ENCODE results near the gene PIBF1. TPM values are rescaled to one million over a fixed set of nuclear protein-coding genes. Genes with fewer than 3 reads are reported as not detected.

The PIBF1 gene
- total RNA-seq, 1 donor: 25.7 TPM

DNA sequence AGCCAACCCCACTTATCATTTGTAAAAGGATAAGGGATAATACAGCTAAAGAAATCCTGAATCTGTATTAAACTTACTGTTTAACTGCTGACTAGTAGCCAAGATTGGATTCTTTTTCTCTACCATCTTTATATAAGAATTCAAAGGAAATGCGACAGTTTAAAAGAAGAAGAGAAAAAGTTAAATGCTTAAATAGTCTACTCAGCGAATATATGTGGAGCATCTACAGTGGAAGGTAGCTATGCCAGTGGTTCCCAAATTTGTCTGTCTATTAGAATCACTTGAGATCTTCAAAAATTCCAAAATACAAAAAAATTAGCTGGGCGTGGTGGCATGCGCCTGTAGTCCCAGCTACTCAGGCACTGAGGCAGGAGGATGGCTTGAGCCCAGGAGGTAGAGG lies 216.1 kb downstream of the PIBF1 start:
- H3K4me1 ChIP-seq (ENCODE audit: insufficient read depth, low read length): peaks cover 5% of the 10 kb centered on the region
- no peak overlapping the region for H3K4me3 ChIP-seq (ENCODE audit: low read length)
- no peaks in the 10 kb centered on the region for H3K27me3 ChIP-seq (ENCODE audit: insufficient read depth, low read length)
- H3K9me3 ChIP-seq (ENCODE audit: low read depth, low read length): no peaks in the 10 kb centered on the region

DNA sequence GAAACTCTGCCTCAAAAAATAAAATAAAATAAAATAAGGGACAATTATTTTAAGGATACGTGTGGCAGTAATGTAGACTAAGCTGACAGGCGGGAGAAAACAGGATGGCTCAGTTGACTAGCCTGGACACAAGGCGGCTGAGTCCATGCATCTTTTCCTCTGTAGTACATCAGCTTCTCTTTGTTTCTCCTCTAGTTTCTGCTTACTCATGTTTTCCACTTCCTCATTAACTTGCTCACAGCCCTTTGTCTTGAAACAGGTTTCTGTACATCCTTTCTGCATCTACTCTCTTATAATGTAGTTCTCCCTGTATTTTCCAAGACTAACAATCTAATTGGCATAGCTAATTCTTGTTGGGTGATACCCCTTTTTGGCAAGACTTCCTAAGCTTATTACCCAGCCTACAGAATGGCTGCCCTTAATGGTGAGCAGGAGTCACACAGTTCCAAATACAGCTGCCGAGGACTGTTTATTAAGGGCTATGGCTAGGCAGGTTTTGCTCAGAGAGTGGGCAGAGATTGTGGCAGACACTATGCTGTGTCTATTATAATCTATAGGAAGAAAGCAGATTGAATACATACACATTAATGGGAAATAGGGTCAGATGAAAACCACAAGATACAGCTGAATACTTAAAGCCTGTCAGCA lies 218.2 kb downstream of the PIBF1 start:
- Histone ChIP-seq H3K4me1 (ENCODE audit: insufficient read depth, low read length) (peaks cover 5% of the 10 kb centered on the region), H3K4me3 (ENCODE audit: low read length) (no peak overlapping the region), H3K9me3 (ENCODE audit: low read depth, low read length) (no peaks in the 10 kb centered on the region), H3K27me3 (ENCODE audit: insufficient read depth, low read length) (no peaks in the 10 kb centered on the region)

DNA sequence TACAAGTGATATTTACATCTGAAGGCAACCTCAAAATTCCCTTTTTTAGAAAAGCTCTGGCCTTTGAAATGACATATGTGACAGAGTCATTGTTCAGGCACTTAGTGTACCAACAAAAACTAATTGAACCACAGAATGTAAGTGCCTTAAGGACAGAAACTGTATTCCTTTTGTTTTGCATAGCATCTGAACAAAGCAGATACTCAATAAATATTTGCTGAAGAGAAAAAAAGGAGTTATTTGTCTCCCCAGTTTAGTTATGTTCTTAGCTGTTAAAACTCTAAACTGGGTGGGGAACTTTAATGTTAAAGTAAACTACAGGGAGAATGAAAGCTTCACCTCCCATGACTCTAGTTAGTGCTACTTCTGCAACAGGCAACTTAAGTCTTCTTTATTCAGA lies 220.0 kb downstream of the PIBF1 start:
- peaks cover 5% of the 10 kb centered on the region for H3K4me1 ChIP-seq (ENCODE audit: insufficient read depth, low read length)
- H3K4me3 ChIP-seq (ENCODE audit: low read length): no peak overlapping the region
- no peaks in the 10 kb centered on the region for H3K27me3 ChIP-seq (ENCODE audit: insufficient read depth, low read length)
- no peaks in the 10 kb centered on the region for H3K9me3 ChIP-seq (ENCODE audit: low read depth, low read length)

DNA sequence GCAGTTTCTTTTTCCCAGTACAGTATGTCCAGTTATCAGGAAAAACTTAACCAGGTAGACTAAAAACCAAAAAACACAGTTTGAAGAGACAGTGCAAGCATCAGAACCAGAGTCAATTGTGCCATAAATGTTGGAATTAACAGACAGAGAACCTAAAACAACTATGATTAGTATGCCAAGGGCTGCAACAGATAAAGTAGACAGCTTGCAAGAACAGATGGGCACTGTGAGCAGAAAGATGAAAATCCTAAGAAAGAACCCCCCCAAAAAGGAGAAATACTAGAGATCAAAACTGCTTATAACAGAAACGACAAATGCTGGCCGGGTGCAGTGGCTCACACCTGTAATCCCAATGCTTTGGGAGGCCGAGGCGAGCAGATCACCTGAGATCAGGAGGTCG lies 229.8 kb downstream of the PIBF1 start:
- H3K27me3 ChIP-seq (ENCODE audit: insufficient read depth, low read length): no peaks in the 10 kb centered on the region
- H3K4me3 ChIP-seq (ENCODE audit: low read length): no peak overlapping the region
- no peaks in the 10 kb centered on the region for H3K9me3 ChIP-seq (ENCODE audit: low read depth, low read length)
- H3K4me1 ChIP-seq (ENCODE audit: insufficient read depth, low read length): no peaks in the 10 kb centered on the region

DNA sequence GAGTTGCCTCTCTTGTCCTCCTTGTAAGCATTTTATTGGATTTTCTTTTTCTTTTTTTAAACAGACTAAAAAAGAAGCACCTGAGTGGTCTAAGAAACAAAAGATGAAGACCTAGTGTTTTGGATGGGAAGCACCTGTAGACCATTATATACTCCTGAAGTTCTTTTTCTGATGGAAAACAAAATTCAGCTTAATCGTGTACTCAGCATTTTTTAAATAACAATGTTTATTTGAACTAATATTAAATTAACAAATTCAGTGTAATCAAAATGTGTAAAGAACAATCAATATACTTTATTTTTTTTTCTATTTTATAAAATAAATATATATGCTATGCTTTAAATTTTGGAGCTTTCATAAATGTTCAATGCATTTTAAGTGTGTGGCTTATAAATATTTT lies 233.9 kb downstream of the PIBF1 start:
- Histone ChIP-seq H3K4me3 (ENCODE audit: low read length) (no peak overlapping the region), H3K27me3 (ENCODE audit: insufficient read depth, low read length) (no peaks in the 10 kb centered on the region), H3K4me1 (ENCODE audit: insufficient read depth, low read length) (no peaks in the 10 kb centered on the region), H3K9me3 (ENCODE audit: low read depth, low read length) (no peaks in the 10 kb centered on the region)

DNA sequence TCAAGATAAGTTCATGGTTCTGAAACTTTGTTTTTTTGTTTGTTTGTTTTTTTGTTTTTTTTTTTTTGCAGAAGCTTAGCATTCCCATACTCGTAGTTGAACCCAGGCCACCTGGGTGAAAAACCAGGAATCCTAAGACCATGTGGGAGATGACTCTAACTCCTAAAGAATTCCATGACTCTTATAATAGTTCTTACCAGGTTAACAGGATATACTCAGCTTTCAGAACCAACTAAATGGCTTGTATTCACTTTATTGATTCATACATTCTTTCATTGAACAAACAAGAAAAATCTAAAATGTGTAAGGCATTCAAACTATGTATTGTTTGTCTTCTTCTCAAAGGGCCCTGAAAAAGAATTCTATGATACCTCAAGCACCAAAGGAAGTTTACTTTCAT lies 236.4 kb downstream of the PIBF1 start:
- no peak overlapping the region for H3K4me3 ChIP-seq (ENCODE audit: low read length)
- no peaks in the 10 kb centered on the region for H3K27me3 ChIP-seq (ENCODE audit: insufficient read depth, low read length)
- no peaks in the 10 kb centered on the region for H3K4me1 ChIP-seq (ENCODE audit: insufficient read depth, low read length)
- no peaks in the 10 kb centered on the region for H3K9me3 ChIP-seq (ENCODE audit: low read depth, low read length)

DNA sequence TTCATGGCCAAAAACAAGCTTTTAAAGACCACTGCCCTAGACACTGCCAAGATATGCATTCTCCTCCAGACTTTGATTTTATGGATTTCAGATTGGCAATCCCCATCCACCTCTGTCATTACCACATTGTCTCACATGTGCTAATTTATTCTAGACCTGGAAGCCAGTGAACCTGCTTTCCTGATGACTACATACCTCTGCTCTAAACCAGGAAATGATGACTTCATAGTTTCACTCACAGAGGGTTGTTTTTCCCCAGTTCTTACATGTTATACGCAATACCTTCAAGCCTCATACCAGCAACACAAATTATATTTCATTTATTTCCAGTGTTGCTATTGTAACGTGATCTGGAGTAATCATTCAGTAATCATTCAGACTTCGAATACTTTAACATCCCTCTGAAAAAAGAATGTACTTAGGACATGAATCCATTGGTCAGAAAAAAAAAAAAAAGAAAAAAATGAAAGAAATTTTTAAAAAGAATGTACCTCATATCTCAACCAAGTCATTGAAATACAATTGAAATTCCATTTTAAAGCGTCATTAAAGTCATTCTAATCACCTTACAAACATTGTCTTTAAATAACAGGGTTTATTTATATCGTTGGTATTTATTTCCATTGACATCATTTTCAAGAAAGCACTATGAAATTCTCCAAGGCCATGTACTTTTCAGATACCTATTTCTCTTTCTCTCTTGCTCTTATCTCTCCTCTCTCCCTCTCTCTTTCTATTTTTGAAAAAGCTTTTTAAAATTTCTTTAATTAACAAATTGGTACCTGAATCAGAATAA lies 243.5 kb downstream of the PIBF1 start:
- Histone ChIP-seq H3K27me3 (ENCODE audit: insufficient read depth, low read length) (no peaks in the 10 kb centered on the region), H3K4me3 (ENCODE audit: low read length) (no peak overlapping the region), H3K9me3 (ENCODE audit: low read depth, low read length) (no peaks in the 10 kb centered on the region), H3K4me1 (ENCODE audit: insufficient read depth, low read length) (no peaks in the 10 kb centered on the region)

DNA sequence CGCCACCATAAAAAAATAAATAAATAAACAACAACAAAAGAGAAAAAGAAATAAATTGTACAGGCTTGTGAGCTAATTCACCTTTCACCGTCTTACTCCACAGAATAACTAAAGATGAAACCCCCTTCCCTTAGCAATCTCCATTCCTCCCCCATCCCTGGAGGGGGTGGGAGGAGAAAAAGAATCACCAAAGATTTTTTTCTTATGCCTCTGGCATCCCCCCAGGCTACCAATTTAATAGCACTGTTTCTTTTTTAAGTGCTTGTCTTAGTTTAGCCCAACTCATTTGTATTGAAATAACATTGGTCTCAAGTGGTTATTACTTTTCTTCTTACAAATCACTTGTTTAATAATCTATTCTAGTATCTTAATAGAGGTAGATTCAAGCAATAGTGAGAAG lies 253.0 kb downstream of the PIBF1 start:
- Histone ChIP-seq H3K9me3 (ENCODE audit: low read depth, low read length) (no peaks in the 10 kb centered on the region), H3K4me3 (ENCODE audit: low read length) (no peak overlapping the region)

DNA sequence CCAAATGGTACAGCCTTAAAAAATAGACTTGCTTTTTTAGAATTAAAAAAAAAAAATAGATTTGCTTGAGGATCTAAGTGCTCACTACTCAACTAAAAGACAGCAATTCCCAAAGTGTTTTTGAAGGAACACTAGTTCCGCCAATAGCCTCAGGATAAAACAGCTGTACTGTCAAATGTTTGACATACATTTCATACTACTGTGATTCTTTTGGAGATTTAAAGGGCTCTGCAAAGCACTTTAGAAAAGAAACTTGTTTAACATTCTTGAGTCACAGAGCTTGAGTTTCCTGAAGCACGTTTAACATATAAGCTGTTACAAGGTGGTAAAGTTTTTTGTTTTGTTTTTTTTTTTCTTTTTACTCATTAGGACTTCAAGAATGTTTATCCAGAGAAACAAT lies 253.7 kb downstream of the PIBF1 start:
- no peaks in the 10 kb centered on the region for H3K9me3 ChIP-seq (ENCODE audit: low read depth, low read length)
- H3K4me1 ChIP-seq (ENCODE audit: insufficient read depth, low read length): peaks cover 3% of the 10 kb centered on the region
- H3K4me3 ChIP-seq (ENCODE audit: low read length): no peak overlapping the region
- H3K27me3 ChIP-seq (ENCODE audit: insufficient read depth, low read length): no peaks in the 10 kb centered on the region

More for the DNA sequence above, 253.0 kb downstream of the PIBF1 start:
- peaks cover 3% of the 10 kb centered on the region for H3K4me1 ChIP-seq (ENCODE audit: insufficient read depth, low read length)
- no peaks in the 10 kb centered on the region for H3K27me3 ChIP-seq (ENCODE audit: insufficient read depth, low read length)

DNA sequence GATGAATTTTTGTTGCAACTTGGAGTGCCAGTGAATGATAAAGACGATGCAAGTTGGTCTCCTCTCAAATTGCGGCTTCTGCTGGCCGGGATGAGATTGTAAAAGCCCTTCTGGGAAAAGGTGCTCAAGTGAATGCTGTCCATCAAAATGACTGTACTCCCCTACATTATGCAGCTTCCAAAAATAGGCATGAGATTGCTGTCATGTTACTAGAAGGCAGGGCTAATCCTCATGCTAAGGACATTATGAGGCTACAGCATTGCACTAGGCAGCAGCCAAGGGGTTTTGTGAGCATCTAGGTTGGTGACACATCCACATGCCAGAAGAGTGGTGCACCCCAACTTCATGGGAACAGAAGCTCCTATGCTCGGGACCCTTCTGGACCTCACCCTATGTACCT lies 254.6 kb downstream of the PIBF1 start:
- no peaks in the 10 kb centered on the region for H3K9me3 ChIP-seq (ENCODE audit: low read depth, low read length)
- H3K4me3 ChIP-seq (ENCODE audit: low read length): no peak overlapping the region
- H3K27me3 ChIP-seq (ENCODE audit: insufficient read depth, low read length): no peaks in the 10 kb centered on the region
- peaks cover 3% of the 10 kb centered on the region for H3K4me1 ChIP-seq (ENCODE audit: insufficient read depth, low read length)

DNA sequence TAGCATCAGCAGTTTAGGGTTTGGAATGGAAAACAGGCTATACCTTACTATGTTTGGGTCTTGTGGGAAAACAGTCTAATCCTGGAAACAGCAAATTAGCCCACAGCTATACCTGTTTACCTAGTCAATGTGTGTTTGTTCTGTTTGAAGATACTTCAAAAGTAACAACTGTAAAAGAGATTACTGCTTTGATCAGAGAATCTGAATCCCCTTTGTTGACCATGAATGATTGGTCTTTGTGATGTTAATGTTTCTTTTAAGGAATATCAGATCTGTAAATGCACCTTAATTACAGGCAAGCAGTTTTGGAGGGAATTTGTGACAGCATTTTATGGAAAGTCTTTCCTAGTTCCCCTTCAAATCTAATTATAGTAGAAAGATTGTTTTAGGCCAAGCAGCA lies 256.1 kb downstream of the PIBF1 start:
- no peaks in the 10 kb centered on the region for H3K9me3 ChIP-seq (ENCODE audit: low read depth, low read length)
- H3K4me3 ChIP-seq (ENCODE audit: low read length): no peak overlapping the region
- H3K27me3 ChIP-seq (ENCODE audit: insufficient read depth, low read length): no peaks in the 10 kb centered on the region
- H3K4me1 ChIP-seq (ENCODE audit: insufficient read depth, low read length): peaks cover 3% of the 10 kb centered on the region

DNA sequence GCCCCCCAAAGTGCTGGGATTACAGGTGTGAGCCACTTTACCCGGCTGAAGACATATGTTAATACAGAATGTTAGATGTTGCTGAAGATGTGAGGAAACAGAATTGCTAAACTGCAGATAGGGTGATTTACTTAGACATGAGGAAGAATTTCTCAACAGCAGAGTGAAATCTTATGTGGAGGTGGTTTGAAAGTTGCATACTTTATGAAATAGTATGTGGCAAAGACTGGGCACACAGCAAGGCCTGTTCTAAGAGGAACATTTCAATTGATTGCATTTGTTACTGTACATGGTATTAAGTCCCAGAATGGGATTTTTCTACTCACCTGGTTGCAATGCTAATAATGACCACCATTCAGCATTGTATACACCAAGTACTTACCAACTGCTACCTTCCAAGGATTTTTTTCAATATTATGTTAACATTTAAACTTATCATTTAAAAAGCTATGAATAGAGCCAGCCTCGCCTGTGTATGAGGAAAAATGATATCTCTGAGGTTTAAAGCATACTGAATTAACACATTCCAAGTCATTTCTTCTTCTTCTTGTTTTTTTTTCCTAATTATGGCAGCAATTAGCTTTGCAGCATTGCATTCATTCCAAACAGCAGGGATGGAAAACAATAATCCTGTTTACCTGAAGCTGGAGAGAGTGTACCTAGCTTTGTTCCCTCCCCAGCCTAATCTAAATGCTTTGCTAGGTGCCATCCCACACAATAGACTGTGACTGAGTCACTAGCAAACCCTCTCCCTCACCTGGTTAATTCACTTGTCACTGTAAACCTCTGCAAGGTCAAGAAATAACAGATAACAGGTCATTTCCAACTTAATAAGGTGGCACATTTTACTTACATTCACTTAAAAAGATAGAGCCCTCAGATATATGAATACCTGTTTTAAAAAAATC lies 257.5 kb downstream of the PIBF1 start:
- Histone ChIP-seq H3K9me3 (ENCODE audit: low read depth, low read length) (no peaks in the 10 kb centered on the region), H3K27me3 (ENCODE audit: insufficient read depth, low read length) (no peaks in the 10 kb centered on the region), H3K4me1 (ENCODE audit: insufficient read depth, low read length) (peaks cover 3% of the 10 kb centered on the region), H3K4me3 (ENCODE audit: low read length) (no peak overlapping the region)

DNA sequence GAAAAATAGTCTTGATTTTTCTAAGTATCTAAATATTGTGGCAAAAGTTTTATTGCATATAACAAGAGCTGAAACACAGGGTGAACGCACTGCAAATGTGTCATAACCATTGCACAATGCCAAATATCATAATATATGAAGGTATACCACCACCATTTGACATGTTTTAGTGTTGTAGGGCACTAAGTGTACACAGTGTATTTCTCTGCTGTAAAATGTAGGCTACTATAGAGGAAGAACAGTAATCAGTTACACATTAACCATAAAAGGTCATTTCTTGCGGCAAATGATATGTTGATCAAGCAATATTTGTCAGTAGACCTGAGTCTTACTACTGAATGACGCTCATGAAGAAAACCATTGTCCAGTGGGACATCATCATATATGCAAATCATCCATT lies 258.6 kb downstream of the PIBF1 start:
- H3K4me1 ChIP-seq (ENCODE audit: insufficient read depth, low read length): peaks cover 3% of the 10 kb centered on the region
- H3K4me3 ChIP-seq (ENCODE audit: low read length): no peak overlapping the region
- no peaks in the 10 kb centered on the region for H3K9me3 ChIP-seq (ENCODE audit: low read depth, low read length)
- H3K27me3 ChIP-seq (ENCODE audit: insufficient read depth, low read length): no peaks in the 10 kb centered on the region

DNA sequence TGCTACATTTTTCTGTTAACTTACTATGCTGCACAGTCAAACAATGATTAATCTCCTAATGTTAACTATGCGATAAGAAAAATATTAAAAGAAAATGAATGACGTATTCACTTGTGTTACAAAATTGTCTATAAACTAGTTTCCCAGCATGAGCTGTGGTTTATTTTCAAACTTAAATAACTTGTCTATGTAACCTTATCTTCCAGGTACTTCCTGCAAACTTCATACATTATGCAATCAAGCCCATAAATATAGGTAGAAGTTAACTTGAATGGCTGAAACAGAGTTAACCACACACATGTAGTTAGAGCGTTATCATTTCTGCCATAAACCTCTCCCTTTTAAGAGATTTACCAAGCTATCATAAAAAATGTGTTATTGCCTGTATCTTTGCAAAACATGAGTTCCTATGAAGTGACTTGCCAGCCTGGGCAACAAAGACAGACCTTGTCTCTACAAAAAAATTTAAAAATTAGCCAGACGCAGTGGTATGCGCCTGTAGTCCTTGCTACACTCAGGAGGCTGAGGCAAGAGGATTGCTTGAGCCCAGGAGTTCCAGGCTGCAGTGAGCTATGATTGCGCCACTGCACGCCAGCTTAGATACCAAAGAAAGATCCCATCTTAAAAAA lies 259.1 kb downstream of the PIBF1 start:
- H3K4me1 ChIP-seq (ENCODE audit: insufficient read depth, low read length): peaks cover 3% of the 10 kb centered on the region
- no peaks in the 10 kb centered on the region for H3K9me3 ChIP-seq (ENCODE audit: low read depth, low read length)
- no peaks in the 10 kb centered on the region for H3K27me3 ChIP-seq (ENCODE audit: insufficient read depth, low read length)
- no peak overlapping the region for H3K4me3 ChIP-seq (ENCODE audit: low read length)

DNA sequence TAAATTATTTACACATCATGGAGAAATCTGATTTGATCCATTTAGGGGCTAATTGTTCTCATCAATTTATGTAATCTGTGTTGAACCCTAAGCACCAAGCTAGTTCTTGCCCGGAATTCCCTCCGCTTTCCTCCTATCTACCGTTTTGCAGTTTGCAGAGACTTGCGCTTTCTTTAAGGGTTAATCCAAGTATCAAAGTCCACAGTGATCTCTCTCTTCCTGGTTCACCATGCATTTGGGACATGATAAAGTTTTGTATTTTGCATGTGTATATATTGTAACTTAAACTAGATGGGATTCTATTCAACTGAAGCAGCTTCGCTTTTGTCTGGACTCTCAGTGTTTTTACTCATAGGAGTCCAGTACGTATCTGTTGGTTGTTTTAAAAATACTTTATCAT lies 263.1 kb downstream of the PIBF1 start:
- no peaks in the 10 kb centered on the region for H3K27me3 ChIP-seq (ENCODE audit: insufficient read depth, low read length)
- H3K4me3 ChIP-seq (ENCODE audit: low read length): no peak overlapping the region
- H3K4me1 ChIP-seq (ENCODE audit: insufficient read depth, low read length): no peaks in the 10 kb centered on the region
- no peaks in the 10 kb centered on the region for H3K9me3 ChIP-seq (ENCODE audit: low read depth, low read length)

Measured in mononuclear cell (primary cell).